SK-N-SH treated with all-trans-retinoic acid at 6 μM for 48 hours (cell line): ENCODE measurements around the gene KRT86.

Source experiments
- ATAC-seq: fragments of 200-7000 bp; cut with Tn5 transposase; 3 replicates; pipeline ENCODE4 v1.9.1; 2020; ENCODE audit warnings: mild to moderate bottlenecking, moderate library complexity
- ARNTL ChIP-seq: fragments of 450-650 bp; formaldehyde crosslinking; IDR thresholded peaks from 2 replicates; pipeline ENCODE4 v1.5.0; 2020; ENCODE audit warnings: low read depth, mild to moderate bottlenecking, moderate library complexity, borderline replicate concordance
- BACH2 ChIP-seq: fragments of 250-450 bp; sonication (Bioruptor Pico); IDR thresholded peaks from 2 replicates; pipeline ENCODE4 v1.9.0; 2021; ENCODE audit warnings: mild to moderate bottlenecking, borderline replicate concordance
- CSDC2 ChIP-seq: fragments of 250-450 bp; sonication (Bioruptor Pico); IDR thresholded peaks from 2 replicates; pipeline ENCODE4 v1.5.0; 2020; ENCODE audit warnings: mild to moderate bottlenecking, moderate library complexity
- ESRRG ChIP-seq: fragments of 250-450 bp; sonication (Bioruptor Pico); IDR thresholded peaks from 2 replicates; pipeline ENCODE4 v1.6.1; 2021; ENCODE audit warnings: mild to moderate bottlenecking
- GLIS3 ChIP-seq: fragments of 250-450 bp; sonication (Bioruptor Pico); IDR thresholded peaks from 2 replicates; pipeline ENCODE4 v1.5.0; 2020; ENCODE audit warnings: mild to moderate bottlenecking, moderate library complexity
- ISL1 ChIP-seq: fragments of 250-450 bp; sonication (Bioruptor Pico); IDR thresholded peaks from 2 replicates; pipeline ENCODE4 v2.1.2; 2022; ENCODE audit warnings: mild to moderate bottlenecking, moderate library complexity
- OSR1 ChIP-seq: fragments of 250-450 bp; sonication (Bioruptor Pico); IDR thresholded peaks from 2 replicates; pipeline ENCODE4 v1.8.0; 2022; ENCODE audit warnings: moderate library complexity, mild to moderate bottlenecking, inconsistent platforms
- PATZ1 ChIP-seq: fragments of 250-450 bp; sonication (Bioruptor Pico); IDR thresholded peaks from 2 replicates; pipeline ENCODE4 v1.8.0; 2020; ENCODE audit warnings: mild to moderate bottlenecking, moderate library complexity, borderline replicate concordance
- PPARA ChIP-seq: fragments of 250-450 bp; sonication (Bioruptor Pico); IDR thresholded peaks from 2 replicates; pipeline ENCODE4 v1.5.0; 2020; ENCODE audit warnings: mild to moderate bottlenecking, borderline replicate concordance
- RARB ChIP-seq: fragments of 250-450 bp; sonication (Bioruptor Pico); IDR thresholded peaks from 2 replicates; pipeline ENCODE4 v1.8.0; 2021; ENCODE audit warnings: mild to moderate bottlenecking, moderate library complexity
- SNAI2 ChIP-seq: fragments of 250-450 bp; sonication (Bioruptor Pico); IDR thresholded peaks from 2 replicates; pipeline ENCODE4 v1.5.0; 2020; ENCODE audit warnings: mild to moderate bottlenecking, moderate library complexity
- TCF4 ChIP-seq: fragments of 250-450 bp; sonication (Bioruptor Pico); IDR thresholded peaks from 2 replicates; pipeline ENCODE4 v1.8.0; 2021; ENCODE audit warnings: mild to moderate bottlenecking, moderate library complexity, borderline replicate concordance
- TOX ChIP-seq: fragments of 250-450 bp; sonication (Bioruptor Pico); IDR thresholded peaks from 2 replicates; pipeline ENCODE4 v1.8.0; 2021; ENCODE audit warnings: mild to moderate bottlenecking, moderate library complexity, borderline replicate concordance
- ZC3H10 ChIP-seq: fragments of 250-450 bp; sonication (Bioruptor Pico); IDR thresholded peaks from 2 replicates; pipeline ENCODE4 v1.5.1; 2021; ENCODE audit warnings: mild to moderate bottlenecking, moderate library complexity
- ZFP3 ChIP-seq: fragments of 250-450 bp; sonication (Bioruptor Pico); IDR thresholded peaks from 2 replicates; pipeline ENCODE4 v1.5.0; 2020; ENCODE audit warnings: mild to moderate bottlenecking, moderate library complexity
- ZFP30 ChIP-seq: fragments of 450-650 bp; formaldehyde crosslinking; IDR thresholded peaks from 2 replicates; pipeline ENCODE4 v1.5.0; 2022; ENCODE audit warnings: mild to moderate bottlenecking, moderate library complexity
- ZNF565 ChIP-seq: fragments of 450-650 bp; formaldehyde crosslinking; conservative IDR thresholded peaks from 2 replicates; pipeline ENCODE4 v1.5.0; 2020; ENCODE audit warnings: low read depth, mild to moderate bottlenecking, moderate library complexity
- ZNF70 ChIP-seq: fragments of 450-650 bp; formaldehyde crosslinking; IDR thresholded peaks from 2 replicates; pipeline ENCODE4 v1.5.0; 2020; ENCODE audit warnings: mild to moderate bottlenecking, moderate library complexity
- ZNF8 ChIP-seq: fragments of 450-650 bp; formaldehyde crosslinking; IDR thresholded peaks from 2 replicates; pipeline ENCODE4 v1.5.0; 2020; ENCODE audit warnings: mild to moderate bottlenecking, moderate library complexity
- TF ChIP-seq, protein P1 (sequence below): fragments of 250-450 bp; sonication (Bioruptor Pico); IDR thresholded peaks from 2 replicates; pipeline ENCODE4 v1.8.0; 2021; ENCODE audit warnings: low read depth, mild to moderate bottlenecking, moderate library complexity, borderline replicate concordance
- TF ChIP-seq, protein P2 (sequence below): fragments of 250-450 bp; sonication (Bioruptor Pico); IDR thresholded peaks from 2 replicates; pipeline ENCODE4 v1.5.1; 2021; ENCODE audit warnings: mild to moderate bottlenecking, moderate library complexity
- TF ChIP-seq, protein P3 (sequence below): fragments of 250-450 bp; sonication (Bioruptor Pico); IDR thresholded peaks from 2 replicates; pipeline ENCODE4 v1.5.1; 2020; ENCODE audit warnings: low read depth, mild to moderate bottlenecking, moderate library complexity
- TF ChIP-seq, protein P4 (sequence below): fragments of 250-450 bp; sonication (Bioruptor Pico); IDR thresholded peaks from 2 replicates; pipeline ENCODE4 v1.5.0; 2020; ENCODE audit warnings: mild to moderate bottlenecking, moderate library complexity

KRT86 gene

DNA sequence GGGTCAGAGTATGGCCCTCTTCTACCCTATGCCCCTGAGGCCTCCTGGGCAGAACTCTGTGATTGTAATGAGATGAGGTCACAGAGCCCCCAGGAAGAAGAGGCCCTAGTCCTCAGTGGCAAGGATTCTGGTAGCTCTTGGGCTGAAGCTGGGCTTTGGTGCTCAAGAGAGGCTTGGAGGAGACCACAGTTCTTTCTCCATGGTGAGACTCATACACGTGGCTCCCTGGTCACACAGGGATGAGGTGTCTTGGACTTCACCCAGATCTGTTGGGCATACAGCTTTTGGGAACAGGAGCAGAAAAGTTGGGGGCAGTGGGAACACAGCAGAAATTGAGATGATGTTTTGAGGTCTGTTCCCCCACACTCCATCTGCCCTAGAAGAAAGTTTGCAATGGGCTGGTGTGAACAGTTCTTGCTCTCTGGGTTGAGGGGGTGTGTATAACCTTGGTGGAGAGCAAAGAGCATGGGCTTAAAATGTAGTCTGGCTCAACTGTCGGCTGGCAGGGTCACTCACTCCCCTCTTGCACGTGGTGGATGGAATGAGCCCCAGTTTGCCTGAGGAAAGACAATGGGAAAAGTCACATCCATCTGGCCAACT, at the start of gene KRT86:
TSS of gene KRT86 (plus strand) at position 125 of the 600 bp plus-strand sequence. CDS start 27,272 bp downstream, outside the sequence.
- no peak for ATAC-seq
- TF ChIP-seq SNAI2, result no peak
- TF ChIP-seq RARB (CRISPR knock-in tag), result no peak

GRCh38 chr12:52225752-52226151, 48.7 kb upstream of the KRT86 start:
- TF ChIP-seq PPARA (CRISPR knock-in tag) (no peak), CSDC2 (CRISPR knock-in tag) (no peak), SNAI2 (no peak), TCF4 (CRISPR knock-in tag) (no peak), ESRRG (CRISPR knock-in tag) (no peak), ARNTL (no peak), ZC3H10 (CRISPR knock-in tag) (no peak), OSR1 (CRISPR knock-in tag) (no peak), ZNF70 (CRISPR knock-in tag) (no peak), TOX (CRISPR knock-in tag) (no peak), BACH2 (CRISPR knock-in tag) (no peak)
- ATAC-seq, result no peak

DNA sequence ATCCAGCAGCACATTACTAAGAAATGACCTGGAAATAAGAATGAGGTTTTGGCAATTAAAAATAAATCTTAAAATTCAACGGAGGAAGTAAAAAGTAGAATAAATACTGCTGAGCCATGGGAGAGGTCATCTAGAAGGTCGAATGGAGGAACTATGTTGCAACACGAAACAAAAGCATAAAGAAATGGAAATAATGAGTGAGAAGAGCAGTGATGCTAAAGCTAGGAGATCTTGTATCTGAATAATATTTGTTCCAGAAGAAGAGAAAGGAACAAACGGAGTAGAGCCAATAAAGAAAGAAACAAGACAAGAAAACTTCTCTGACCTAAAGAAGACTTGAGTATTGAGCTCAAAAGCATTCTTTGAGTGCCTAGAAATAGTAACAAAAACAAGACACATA, 48.0 kb upstream of the KRT86 start:
- TF ChIP-seq ZC3H10 (CRISPR knock-in tag), result no peak
- TF ChIP-seq, protein P1, sequence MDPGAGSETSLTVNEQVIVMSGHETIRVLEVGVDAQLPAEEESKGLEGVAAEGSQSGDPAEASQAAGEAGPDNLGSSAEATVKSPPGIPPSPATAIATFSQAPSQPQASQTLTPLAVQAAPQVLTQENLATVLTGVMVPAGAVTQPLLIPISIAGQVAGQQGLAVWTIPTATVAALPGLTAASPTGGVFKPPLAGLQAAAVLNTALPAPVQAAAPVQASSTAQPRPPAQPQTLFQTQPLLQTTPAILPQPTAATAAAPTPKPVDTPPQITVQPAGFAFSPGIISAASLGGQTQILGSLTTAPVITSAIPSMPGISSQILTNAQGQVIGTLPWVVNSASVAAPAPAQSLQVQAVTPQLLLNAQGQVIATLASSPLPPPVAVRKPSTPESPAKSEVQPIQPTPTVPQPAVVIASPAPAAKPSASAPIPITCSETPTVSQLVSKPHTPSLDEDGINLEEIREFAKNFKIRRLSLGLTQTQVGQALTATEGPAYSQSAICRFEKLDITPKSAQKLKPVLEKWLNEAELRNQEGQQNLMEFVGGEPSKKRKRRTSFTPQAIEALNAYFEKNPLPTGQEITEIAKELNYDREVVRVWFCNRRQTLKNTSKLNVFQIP (CRISPR knock-in tag), result no peak
- ATAC-seq, result no peak

DNA sequence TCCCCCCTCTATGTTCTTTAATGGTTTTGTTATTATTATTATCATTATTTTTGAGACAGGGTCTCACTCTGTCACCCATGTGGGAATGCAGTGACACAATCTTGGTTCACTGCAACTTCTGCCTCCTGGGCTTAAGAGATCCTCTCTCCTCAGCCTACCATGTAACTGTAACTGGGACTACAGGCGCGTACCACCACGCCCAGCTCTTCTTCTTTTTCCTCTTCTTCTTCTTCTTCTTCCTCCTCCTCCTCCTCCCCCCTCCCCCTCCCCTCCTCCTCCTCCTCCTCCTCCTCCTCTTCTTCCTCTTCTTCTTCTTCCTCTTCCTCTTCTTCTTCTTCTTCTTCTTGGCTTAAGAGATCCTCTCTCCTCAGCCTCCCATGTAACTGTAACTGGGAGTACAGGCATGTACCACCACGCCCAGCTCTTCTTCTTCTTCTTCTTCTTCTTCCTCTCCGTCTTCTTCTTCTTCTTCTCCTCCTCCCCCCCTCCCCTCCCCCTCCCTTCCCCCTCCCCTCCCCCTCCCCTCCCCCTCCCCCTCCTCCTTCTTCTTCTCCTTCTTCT, 46.8 kb upstream of the KRT86 start:
- TF ChIP-seq, protein P2, sequence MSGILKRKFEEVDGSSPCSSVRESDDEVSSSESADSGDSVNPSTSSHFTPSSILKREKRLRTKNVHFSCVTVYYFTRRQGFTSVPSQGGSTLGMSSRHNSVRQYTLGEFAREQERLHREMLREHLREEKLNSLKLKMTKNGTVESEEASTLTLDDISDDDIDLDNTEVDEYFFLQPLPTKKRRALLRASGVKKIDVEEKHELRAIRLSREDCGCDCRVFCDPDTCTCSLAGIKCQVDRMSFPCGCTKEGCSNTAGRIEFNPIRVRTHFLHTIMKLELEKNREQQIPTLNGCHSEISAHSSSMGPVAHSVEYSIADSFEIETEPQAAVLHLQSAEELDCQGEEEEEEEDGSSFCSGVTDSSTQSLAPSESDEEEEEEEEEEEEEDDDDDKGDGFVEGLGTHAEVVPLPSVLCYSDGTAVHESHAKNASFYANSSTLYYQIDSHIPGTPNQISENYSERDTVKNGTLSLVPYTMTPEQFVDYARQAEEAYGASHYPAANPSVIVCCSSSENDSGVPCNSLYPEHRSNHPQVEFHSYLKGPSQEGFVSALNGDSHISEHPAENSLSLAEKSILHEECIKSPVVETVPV (CRISPR knock-in tag), result no peak
- no peak for TF ChIP-seq ZNF565 (CRISPR knock-in tag)
- TF ChIP-seq, protein P3, sequence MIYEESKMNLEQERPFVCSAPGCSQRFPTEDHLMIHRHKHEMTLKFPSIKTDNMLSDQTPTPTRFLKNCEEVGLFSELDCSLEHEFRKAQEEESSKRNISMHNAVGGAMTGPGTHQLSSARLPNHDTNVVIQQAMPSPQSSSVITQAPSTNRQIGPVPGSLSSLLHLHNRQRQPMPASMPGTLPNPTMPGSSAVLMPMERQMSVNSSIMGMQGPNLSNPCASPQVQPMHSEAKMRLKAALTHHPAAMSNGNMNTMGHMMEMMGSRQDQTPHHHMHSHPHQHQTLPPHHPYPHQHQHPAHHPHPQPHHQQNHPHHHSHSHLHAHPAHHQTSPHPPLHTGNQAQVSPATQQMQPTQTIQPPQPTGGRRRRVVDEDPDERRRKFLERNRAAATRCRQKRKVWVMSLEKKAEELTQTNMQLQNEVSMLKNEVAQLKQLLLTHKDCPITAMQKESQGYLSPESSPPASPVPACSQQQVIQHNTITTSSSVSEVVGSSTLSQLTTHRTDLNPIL (CRISPR knock-in tag), result no peak
- no peak for TF ChIP-seq PPARA (CRISPR knock-in tag)
- TF ChIP-seq TCF4 (CRISPR knock-in tag), result no peak
- TF ChIP-seq, protein P4, sequence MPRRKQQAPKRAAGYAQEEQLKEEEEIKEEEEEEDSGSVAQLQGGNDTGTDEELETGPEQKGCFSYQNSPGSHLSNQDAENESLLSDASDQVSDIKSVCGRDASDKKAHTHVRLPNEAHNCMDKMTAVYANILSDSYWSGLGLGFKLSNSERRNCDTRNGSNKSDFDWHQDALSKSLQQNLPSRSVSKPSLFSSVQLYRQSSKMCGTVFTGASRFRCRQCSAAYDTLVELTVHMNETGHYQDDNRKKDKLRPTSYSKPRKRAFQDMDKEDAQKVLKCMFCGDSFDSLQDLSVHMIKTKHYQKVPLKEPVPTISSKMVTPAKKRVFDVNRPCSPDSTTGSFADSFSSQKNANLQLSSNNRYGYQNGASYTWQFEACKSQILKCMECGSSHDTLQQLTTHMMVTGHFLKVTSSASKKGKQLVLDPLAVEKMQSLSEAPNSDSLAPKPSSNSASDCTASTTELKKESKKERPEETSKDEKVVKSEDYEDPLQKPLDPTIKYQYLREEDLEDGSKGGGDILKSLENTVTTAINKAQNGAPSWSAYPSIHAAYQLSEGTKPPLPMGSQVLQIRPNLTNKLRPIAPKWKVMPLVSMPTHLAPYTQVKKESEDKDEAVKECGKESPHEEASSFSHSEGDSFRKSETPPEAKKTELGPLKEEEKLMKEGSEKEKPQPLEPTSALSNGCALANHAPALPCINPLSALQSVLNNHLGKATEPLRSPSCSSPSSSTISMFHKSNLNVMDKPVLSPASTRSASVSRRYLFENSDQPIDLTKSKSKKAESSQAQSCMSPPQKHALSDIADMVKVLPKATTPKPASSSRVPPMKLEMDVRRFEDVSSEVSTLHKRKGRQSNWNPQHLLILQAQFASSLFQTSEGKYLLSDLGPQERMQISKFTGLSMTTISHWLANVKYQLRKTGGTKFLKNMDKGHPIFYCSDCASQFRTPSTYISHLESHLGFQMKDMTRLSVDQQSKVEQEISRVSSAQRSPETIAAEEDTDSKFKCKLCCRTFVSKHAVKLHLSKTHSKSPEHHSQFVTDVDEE (CRISPR knock-in tag), result no peak
- no peak for TF ChIP-seq ZFP3 (CRISPR knock-in tag)
- TF ChIP-seq, protein P1 (CRISPR knock-in tag), result no peak
- TF ChIP-seq PATZ1 (CRISPR knock-in tag), result no peak
- TF ChIP-seq ZFP30 (CRISPR knock-in tag), result no peak
- no peak for TF ChIP-seq ISL1
- no peak for TF ChIP-seq GLIS3 (CRISPR knock-in tag)
- no peak for TF ChIP-seq CSDC2 (CRISPR knock-in tag)
- TF ChIP-seq ZC3H10 (CRISPR knock-in tag), result no peak
- no peak for TF ChIP-seq ZNF8
- TF ChIP-seq BACH2 (CRISPR knock-in tag), result no peak
- no peak for ATAC-seq
